Naive thymus-derived CD4-positive, alpha-beta T cell (primary cell): Measurements from ENCODE around the gene COQ4. TPM values are rescaled to one million over a fixed set of nuclear protein-coding genes. Genes with fewer than 3 reads are reported as not detected.
A peak's percentile ranks its signal among the peaks of the same experiment; 100 is the strongest.
"Not testable (repeated sequence)": the region's sequence is repeated elsewhere in the genome, so short reads cannot be mapped to it uniquely, and the experiment has no call there.

Source experiments
- ATAC-seq: fragments of 150-1000 bp; cut with Tn5 transposase; 2 replicates; pipeline ENCODE4 v1.10.0; 2021; ENCODE audit warnings: mild to moderate bottlenecking, moderate library complexity
- CTCF ChIA-PET: fragments of 350-600 bp; sonication (Branson Sonifier 250); formaldehyde crosslinking; loops from one replicate; lab custom pipeline; 2021; ENCODE audit warnings: antibody characterized with exemption; lab: Charles Lee
- POLR2A ChIA-PET: fragments of 350-600 bp; sonication (Branson Sonifier 250); formaldehyde crosslinking; loops from one replicate; lab custom pipeline; 2021; ENCODE audit warnings: antibody characterized with exemption, inconsistent platforms; lab: Charles Lee
- DNase-seq, 9 donors: peaks; one replicate each; pipeline versions ENCODE4 v3.0.0 to v3.0.0-alpha.2; 2020 to 2022; ENCODE audit warnings: mixed read lengths in 1 of 9
- H3K27ac ChIP-seq: one replicate; pipeline ENCODE4 v1.7.0; 2013; ENCODE audit warnings: mild to moderate bottlenecking, low read depth, low read length, moderate library complexity
- H3K27me3 ChIP-seq, 2 donors: one replicate each; pipeline ENCODE4 v1.7.0; 2013; ENCODE audit warnings: low read length in 2 of 2, mild to moderate bottlenecking in 2 of 2, moderate library complexity in 2 of 2; ENCODE audit not compliant: control insufficient read depth in 2 of 2, insufficient read depth in 2 of 2
- H3K36me3 ChIP-seq, 3 experiments: 1 replicate in 2 of 3; 2 replicates in 1 of 3; pipeline ENCODE4 v1.7.0; 2013; ENCODE audit warnings: low read length in 3 of 3, mild to moderate bottlenecking in 3 of 3, moderate library complexity in 1 of 3; ENCODE audit not compliant: insufficient read depth in 3 of 3, control insufficient read depth in 2 of 3
- H3K4me1 ChIP-seq, 2 donors: one replicate each; pipeline ENCODE4 v1.7.0; 2013; ENCODE audit warnings: low read length in 2 of 2, mild to moderate bottlenecking in 2 of 2, moderate library complexity in 1 of 2; ENCODE audit not compliant: control insufficient read depth in 2 of 2, insufficient read depth in 2 of 2
- H3K4me3 ChIP-seq: 2 replicates; pipeline ENCODE4 v1.7.0; 2013; ENCODE audit warnings: mild to moderate bottlenecking, low read length
- H3K9me3 ChIP-seq, 3 experiments: 1 replicate in 2 of 3; 2 replicates in 1 of 3; pipeline ENCODE4 v1.7.0; 2013; ENCODE audit warnings: low read length in 3 of 3; ENCODE audit not compliant: control insufficient read depth in 2 of 3
- H3K27ac Mint-ChIP-seq, 9 donors: one replicate each; pipeline ENCODE4 v1.8.0; 2020 to 2022; ENCODE audit warnings: mixed read lengths in 9 of 9, mild to moderate bottlenecking in 8 of 9, moderate library complexity in 5 of 9, inconsistent platforms in 2 of 9
- H3K27me3 Mint-ChIP-seq, 5 donors: one replicate each; pipeline ENCODE4 v1.8.0; 2021 to 2022; ENCODE audit warnings: mixed read lengths in 5 of 5, mild to moderate bottlenecking in 1 of 5
- H3K36me3 Mint-ChIP-seq, 5 donors: one replicate each; pipeline ENCODE4 v1.8.0; 2020 to 2022; ENCODE audit warnings: mixed read lengths in 5 of 5, mild to moderate bottlenecking in 3 of 5, inconsistent platforms in 1 of 5
- H3K4me1 Mint-ChIP-seq, 7 donors: one replicate each; pipeline ENCODE4 v1.8.0; 2020 to 2022; ENCODE audit warnings: mixed read lengths in 7 of 7, mild to moderate bottlenecking in 3 of 7, inconsistent platforms in 1 of 7
- H3K4me3 Mint-ChIP-seq, 10 donors: one replicate each; pipeline ENCODE4 v1.8.0; 2020 to 2022; ENCODE audit warnings: mild to moderate bottlenecking in 10 of 10, mixed read lengths in 10 of 10, moderate library complexity in 6 of 10, inconsistent platforms in 2 of 10
- H3K9me3 Mint-ChIP-seq, 11 donors: one replicate each; pipeline ENCODE4 v1.8.0; 2020 to 2022; ENCODE audit warnings: mixed read lengths in 11 of 11, mild to moderate bottlenecking in 4 of 11, inconsistent platforms in 1 of 11, moderate library complexity in 1 of 11
- intact Hi-C, 2 donors: fragments of 100-400 bp; cut with micrococcal nuclease; formaldehyde crosslinking; loops; one replicate each; pipeline ENCODE4 v1.15.1; 2023
- polyA plus RNA-seq, 2 donors: library from polyadenylated mRNA; unstranded; fragments of 300-500 nt; fragmentation: Illumina TruSeq; gene quantifications; one replicate each; pipeline ENCODE4 v1.2.3, GENCODE V29; 2021
- total RNA-seq, 6 experiments: library from RNA in 5 of 6; stranded (reverse) in 5 of 6; gene quantifications; 1 replicate in 5 of 6; 2 replicates in 1 of 6; pipeline ENCODE4 v1.2.3 and lab custom pipeline; 2021 to 2026

The COQ4 gene
- total and polyA plus RNA-seq, 7 experiments from 2014 or later: 29.6 to 47.2 (median 35.9) TPM

GRCh38 chr9:128276574-128277270, 45.9 kb upstream of the COQ4 start:
- Mint-ChIP-seq H3K4me3 (peak overlapping the region; percentile 94 to 98 (median 96)), H3K27ac (peak overlapping the region; percentile 94 to 98 (median 97)), H3K36me3 (peaks cover 0 to 26% (median 8%) of the 10 kb centered on the region in 5 donors), H3K27me3 (peaks cover 0 to 7% (median 0%) of the 10 kb centered on the region in 5 donors), H3K9me3 (peaks cover 0 to 11% (median 0%) of the 10 kb centered on the region in 11 donors), H3K4me1 (peaks cover 24 to 52% (median 46%) of the 10 kb centered on the region in 7 donors)
- ATAC-seq: no peak
- Histone ChIP-seq H3K9me3 (no peaks in the 10 kb centered on the region), H3K4me1 (peaks cover 16 to 21% of the 10 kb centered on the region in 2 donors), H3K36me3 (peaks cover 0 to 6% (median 3%) of the 10 kb centered on the region in 3 experiments), H3K27ac (peak overlapping the region; percentile 90), H3K4me3 (peak overlapping the region; percentile 95), H3K27me3 (no peaks in the 10 kb centered on the region)
- ChIA-PET POLR2A (interaction anchor here (0.9 to 1.6 kb wide), 12 partner anchors 12 to 447 kb away, joined by 3 to 10 read pairs (median 5); partner anchors contain the start of genes BBLN, CIZ1, TRUB2 and URM1), CTCF (interaction anchor here (0.6 kb wide), 1 partner anchor 382 kb away, joined by 3 read pairs; no protein-coding TSS in a partner anchor)
- peak in 2 of 9 donors; percentile 4 to 16 for DNase-seq
- intact Hi-C loops: loop anchor here (1.0 to 10.0 kb wide), 18 partner anchors 26 to 824 kb away; partner anchors contain the start of genes COQ4 (in 2 of the 2), KYAT1 (in 2 of the 2), LRRC8A (in 2 of the 2) and TRUB2 (in 2 of the 2)

GRCh38 chr9:128279088-128280073, 43.3 kb upstream of the COQ4 start:
- H3K4me1 Mint-ChIP-seq: peaks cover 24 to 40% (median 36%) of the 10 kb centered on the region in 7 donors
- H3K4me1 ChIP-seq: peaks cover 16 to 17% of the 10 kb centered on the region in 2 donors
- CTCF ChIA-PET: interaction anchor here (0.6 kb wide), 1 partner anchor 102 kb away, joined by 3 read pairs; no protein-coding TSS in a partner anchor
- not testable (repeated sequence) for ATAC-seq, H3K36me3 ChIP-seq, H3K27me3 ChIP-seq, H3K27ac ChIP-seq, H3K9me3 ChIP-seq, DNase-seq, H3K27me3 Mint-ChIP-seq, H3K4me3 ChIP-seq
- peaks cover 0 to 15% (median 4%) of the 10 kb centered on the region in 5 donors for H3K36me3 Mint-ChIP-seq
- peak overlapping the region in 3 of 10 donors; percentile 13 to 48 (median 19) for H3K4me3 Mint-ChIP-seq
- peak overlapping the region in 3 of 9 donors; percentile 43 to 70 (median 68) for H3K27ac Mint-ChIP-seq
- H3K9me3 Mint-ChIP-seq: peaks cover 0 to 11% (median 0%) of the 10 kb centered on the region in 11 donors
- intact Hi-C loops: loop anchor here (5.0 to 10.0 kb wide), 7 partner anchors 87 to 827 kb away; partner anchors contain the start of genes KYAT1 (in 2 of the 2), LRRC8A (in 2 of the 2), CIZ1 (in 1 of the 2) and LRSAM1 (in 1 of the 2)
- POLR2A ChIA-PET: interaction anchor here (0.5 to 1.2 kb wide), 3 partner anchors 10 to 227 kb away, joined by 3 read pairs; no protein-coding TSS in a partner anchor

GRCh38 chr9:128280084-128280622, 42.5 kb upstream of the COQ4 start:
- ATAC-seq (no peak), DNase-seq (no peak)
- H3K27ac Mint-ChIP-seq: peak overlapping the region in 2 of 9 donors; percentile 68 to 84
- Histone ChIP-seq H3K36me3 (peaks cover 0 to 4% (median 0%) of the 10 kb centered on the region in 3 experiments), H3K27me3 (no peaks in the 10 kb centered on the region), H3K4me3 (no peak overlapping the region), H3K4me1 (peaks cover 10 to 11% of the 10 kb centered on the region in 2 donors), H3K27ac (no peak overlapping the region), H3K9me3 (no peaks in the 10 kb centered on the region)
- H3K4me1 Mint-ChIP-seq: peaks cover 18 to 33% (median 28%) of the 10 kb centered on the region in 7 donors
- ChIA-PET CTCF (interaction anchor here (0.6 kb wide), 1 partner anchor 103 kb away, joined by 3 read pairs; no protein-coding TSS in a partner anchor), POLR2A (interaction anchor here (0.5 to 1.2 kb wide), 3 partner anchors 11 to 226 kb away, joined by 3 read pairs; no protein-coding TSS in a partner anchor)
- peaks cover 0 to 7% (median 0%) of the 10 kb centered on the region in 5 donors for H3K27me3 Mint-ChIP-seq
- intact Hi-C loops: no loop called here
- peak overlapping the region in 1 of 10 donors; percentile 17 for H3K4me3 Mint-ChIP-seq
- peaks cover 0 to 15% (median 4%) of the 10 kb centered on the region in 5 donors for H3K36me3 Mint-ChIP-seq
- H3K9me3 Mint-ChIP-seq: peaks cover 0 to 11% (median 0%) of the 10 kb centered on the region in 11 donors

DNA sequence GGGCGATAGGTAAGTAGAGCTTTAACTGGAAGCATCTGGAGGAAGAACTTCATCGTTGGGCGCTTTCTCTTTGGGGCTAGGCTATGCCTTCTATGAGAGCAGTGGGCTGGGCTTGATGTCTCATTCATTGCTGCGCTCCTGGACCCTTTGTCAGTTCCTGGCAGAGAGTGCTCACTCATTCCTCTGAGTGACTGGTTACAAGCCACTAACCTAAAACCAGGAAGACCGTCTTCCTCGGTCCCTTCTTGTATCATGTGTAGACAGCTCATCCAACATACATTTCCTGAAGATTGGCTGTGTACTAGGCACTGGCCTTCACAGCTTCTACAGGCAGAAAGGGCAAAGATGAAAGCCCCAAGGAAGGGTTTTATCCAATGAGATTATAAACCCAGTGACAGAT, 40.1 kb upstream of the COQ4 start:
- H3K27ac Mint-ChIP-seq: no peak overlapping the region
- ChIA-PET POLR2A (interaction anchor here (0.6 to 0.8 kb wide), 2 partner anchors 23 to 37 kb away, joined by 3 to 7 read pairs; no protein-coding TSS in a partner anchor), CTCF (no interaction called here)
- H3K27me3 Mint-ChIP-seq: no peaks in the 10 kb centered on the region
- Histone ChIP-seq H3K27ac (no peak overlapping the region), H3K27me3 (no peaks in the 10 kb centered on the region), H3K4me1 (no peaks in the 10 kb centered on the region), H3K4me3 (no peak overlapping the region), H3K36me3 (peaks cover 0 to 19% (median 0%) of the 10 kb centered on the region in 3 experiments), H3K9me3 (no peaks in the 10 kb centered on the region)
- no peak overlapping the region for H3K4me3 Mint-ChIP-seq
- H3K36me3 Mint-ChIP-seq: peaks cover 0 to 20% (median 4%) of the 10 kb centered on the region in 5 donors
- DNase-seq: no peak
- no peaks in the 10 kb centered on the region for H3K9me3 Mint-ChIP-seq
- intact Hi-C loops: no loop called here
- peaks cover 2 to 15% (median 10%) of the 10 kb centered on the region in 7 donors for H3K4me1 Mint-ChIP-seq
- ATAC-seq: no peak

DNA sequence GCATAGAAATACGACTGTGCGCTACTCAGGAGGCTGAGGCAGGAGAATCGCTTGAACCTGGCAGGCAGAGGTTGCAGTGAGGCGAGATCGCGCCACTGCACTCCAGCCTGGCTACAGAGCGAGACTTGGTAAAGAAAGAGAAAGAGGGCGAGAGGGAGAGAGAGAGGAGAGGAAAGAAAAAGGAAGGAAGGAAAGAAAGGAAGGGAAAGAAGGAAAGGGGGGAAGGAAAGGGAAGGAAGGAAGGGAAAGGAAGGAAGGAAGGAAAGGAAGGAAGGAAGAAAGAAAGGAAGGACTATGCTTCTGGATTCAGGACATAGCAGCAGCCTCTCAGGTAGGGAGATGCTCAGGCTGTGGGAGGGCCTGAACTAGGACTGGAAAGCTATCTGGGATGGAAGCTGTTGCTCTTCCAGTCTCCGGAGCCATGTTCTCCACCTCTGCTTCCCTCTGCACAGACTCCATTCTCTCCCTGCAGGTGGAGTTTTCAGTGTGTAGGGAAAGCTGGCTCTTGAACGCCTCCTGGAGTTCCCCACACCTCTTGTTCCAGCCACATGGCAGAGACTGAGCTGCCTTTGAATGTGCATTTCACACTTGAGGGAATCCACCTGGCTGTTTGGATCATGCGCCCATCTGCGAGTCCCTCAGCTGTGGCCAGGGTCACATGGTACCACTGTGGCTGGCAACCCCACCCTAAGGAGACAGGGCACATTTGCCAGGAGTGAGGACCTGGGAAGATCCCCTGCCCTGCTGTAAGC, 37.4 kb upstream of the COQ4 start:
- Mint-ChIP-seq H3K4me3 (no peak overlapping the region), H3K27me3 (no peaks in the 10 kb centered on the region), H3K27ac (no peak overlapping the region), H3K36me3 (peaks cover 0 to 24% (median 4%) of the 10 kb centered on the region in 5 donors), H3K9me3 (no peaks in the 10 kb centered on the region), H3K4me1 (peaks cover 0 to 3% (median under 1%) of the 10 kb centered on the region in 7 donors)
- no peak for ATAC-seq
- H3K27me3 ChIP-seq: no peaks in the 10 kb centered on the region
- no peaks in the 10 kb centered on the region for H3K4me1 ChIP-seq
- CTCF ChIA-PET: interaction anchor here (0.7 kb wide), 1 partner anchor 54 kb away, joined by 3 read pairs; no protein-coding TSS in a partner anchor
- POLR2A ChIA-PET: no interaction called here
- no peaks in the 10 kb centered on the region for H3K9me3 ChIP-seq
- no peak overlapping the region for H3K4me3 ChIP-seq
- DNase-seq: no peak
- peaks cover 0 to 29% (median 0%) of the 10 kb centered on the region in 3 experiments for H3K36me3 ChIP-seq
- H3K27ac ChIP-seq: no peak overlapping the region
- intact Hi-C loops: no loop called here
